Measurements from ENCODE around the gene ADAMTS2.

- no peak for TF ChIP-seq CHD1 (IDR thresholded peaks at IDR 0.05; ENCODE audit: low read depth, low read length)
- TF ChIP-seq CTCF (IDR thresholded peaks at IDR 0.05; ENCODE audit: control extremely low read depth in 1 of 3, insufficient read depth in 1 of 3, low read depth in 1 of 3, low read length in 3 of 3): no peak
- no peak for TF ChIP-seq TAF7 (optimal IDR thresholded peaks at IDR 0.05; ENCODE audit: borderline replicate concordance, low read depth, low read length)
- no peak for TF ChIP-seq POLR2A (IDR thresholded peaks at IDR 0.05; ENCODE audit: control extremely low read depth in 1 of 2, low read depth in 2 of 2, low read length in 2 of 2)
- TF ChIP-seq EZH2 (IDR thresholded peaks at IDR 0.05; ENCODE audit: low read depth, low read length, severe bottlenecking): no peak
- TF ChIP-seq SIN3A (conservative IDR thresholded peaks at IDR 0.05 in 1 of 2, IDR thresholded peaks at IDR 0.05 in 1 of 2; ENCODE audit: low read depth in 1 of 2, low read length in 2 of 2): no peak
- no peak for TF ChIP-seq POLR2AphosphoS5 (IDR thresholded peaks at IDR 0.05; ENCODE audit: low read depth, low read length)
- TF ChIP-seq EP300 (IDR thresholded peaks at IDR 0.05; ENCODE audit: borderline replicate concordance in 1 of 2, low read depth in 2 of 2, low read length in 2 of 2): no peak
- no peak for TF ChIP-seq HDAC2 (IDR thresholded peaks at IDR 0.05; ENCODE audit: borderline replicate concordance in 1 of 2, low read depth in 2 of 2, low read length in 2 of 2)
- no peak for TF ChIP-seq TAF1 (IDR thresholded peaks at IDR 0.05; ENCODE audit: low read depth, low read length)
- no peak for TF ChIP-seq TEAD4 (IDR thresholded peaks at IDR 0.05; ENCODE audit: low read depth, low read length)
- no peak for TF ChIP-seq BRCA1 (IDR thresholded peaks at IDR 0.05; ENCODE audit: low read depth, low read length)
- TF ChIP-seq ATF2 (IDR thresholded peaks at IDR 0.05; ENCODE audit: low read length): no peak
Measured at GRCh38 chr5:179346401-179346800, 1.1 kb upstream of the ADAMTS2 start.
